GM19372 (cell line): Measurements from ENCODE around the gene KIF25.

ENCODE experiments used
- ATAC-seq: cut with Tn5 transposase; IDR thresholded peaks from one replicate; pipeline ENCODE4 v1.9.1; 2021; ENCODE audit warnings: mild to moderate bottlenecking, low read depth, moderate library complexity; ENCODE audit not compliant: unreplicated experiment

The KIF25 gene

GRCh38 chr6:168033791-168034190 is 36.3 kb downstream of the KIF25 start:
- ATAC-seq = no peak

- ATAC-seq = no peak
These were observed 37.1 kb downstream of the KIF25 start for GRCh38 chr6:168034537-168034936.

GRCh38 chr6:168035098-168035660 is 37.7 kb downstream of the KIF25 start:
- no peak for ATAC-seq

GRCh38 chr6:168035661-168036545 is 38.4 kb downstream of the KIF25 start:
- no peak for ATAC-seq

GRCh38 chr6:168037242-168037641 is 39.8 kb downstream of the KIF25 start:
- ATAC-seq = no peak

- no peak for ATAC-seq
These were observed 40.4 kb downstream of the KIF25 start for GRCh38 chr6:168037856-168038255.

GRCh38 chr6:168038576-168039140 is 41.2 kb downstream of the KIF25 start:
- ATAC-seq = no peak

GRCh38 chr6:168039301-168039700 is 41.8 kb downstream of the KIF25 start:
- no peak for ATAC-seq

- no peak for ATAC-seq
These were observed 42.4 kb downstream of the KIF25 start for GRCh38 chr6:168039849-168040248.

GRCh38 chr6:168040856-168041496 is 43.5 kb downstream of the KIF25 start:
- no peak for ATAC-seq

- ATAC-seq = no peak
These were observed 44.5 kb downstream of the KIF25 start for GRCh38 chr6:168041928-168042327.

- ATAC-seq = no peak
These were observed 45.1 kb downstream of the KIF25 start for GRCh38 chr6:168042426-168043192.

- ATAC-seq = no peak
These were observed 45.8 kb downstream of the KIF25 start for GRCh38 chr6:168043193-168043847.

GRCh38 chr6:168043848-168044415 is 46.5 kb downstream of the KIF25 start:
- ATAC-seq = no peak

GRCh38 chr6:168044521-168045130 is 47.2 kb downstream of the KIF25 start:
- no peak for ATAC-seq

- no peak for ATAC-seq
These were observed 47.7 kb downstream of the KIF25 start for GRCh38 chr6:168045141-168045691.

- ATAC-seq = no peak
These were observed 48.5 kb downstream of the KIF25 start for GRCh38 chr6:168045706-168046620.

- no peak for ATAC-seq
These were observed 49.2 kb downstream of the KIF25 start for GRCh38 chr6:168046696-168047095.
